GM23248 (cell line): ENCODE results near the gene MTUS2.

Experiments used
- EZH2 ChIP-seq: fragments of 200-600 bp; sonication (generic); IDR thresholded peaks from 2 replicates; pipeline ENCODE4 v1.6.1; 2018; ENCODE audit warnings: antibody characterized with exemption, mild to moderate bottlenecking; ENCODE audit not compliant: insufficient read depth, poor library complexity, severe bottlenecking
- EZH2phosphoT487 ChIP-seq: fragments of 200-600 bp; sonication (generic); IDR thresholded peaks from 2 replicates; pipeline ENCODE4 v1.6.1; 2018; ENCODE audit warnings: antibody characterized with exemption, moderate library complexity, mild to moderate bottlenecking, low read depth; ENCODE audit not compliant: insufficient read depth

GRCh38 chr13:29382021-29382420, 561.9 kb downstream of the MTUS2 start:
- TF ChIP-seq EZH2 (no peak), EZH2phosphoT487 (no peak)
